OCI-LY1 (cell line): ENCODE data around the gene MAN2C1.

Source experiments
- H2AFZ ChIP-seq: fragments of 200-600 bp; sonication (generic), shearing (Covaris generic); 2 replicates; pipeline ENCODE4 v1.6.0; 2014; ENCODE audit warnings: antibody characterized with exemption, mild to moderate bottlenecking, low read length
- H3F3A ChIP-seq: fragments of 200-600 bp; sonication (generic), shearing (Covaris generic); 2 replicates; pipeline ENCODE4 v1.6.0; 2014; ENCODE audit warnings: mild to moderate bottlenecking, antibody characterized with exemption, low read length, moderate library complexity; ENCODE audit not compliant: insufficient read depth
- H3K27ac ChIP-seq: fragments of 200-600 bp; sonication (generic); 2 replicates; pipeline ENCODE4 v1.5.1; 2014; ENCODE audit warnings: low read length, mixed run types, mild to moderate bottlenecking, low read depth; ENCODE audit not compliant: poor library complexity, severe bottlenecking
- H3K27me3 ChIP-seq: fragments of 200-600 bp; sonication (generic); 2 replicates; pipeline ENCODE4 v1.6.0; 2014; ENCODE audit warnings: antibody characterized with exemption, mild to moderate bottlenecking, low read length, moderate library complexity; ENCODE audit not compliant: insufficient read depth
- H3K36me3 ChIP-seq: fragments of 200-600 bp; sonication (generic); 2 replicates; pipeline ENCODE4 v1.6.1; 2014; ENCODE audit warnings: mild to moderate bottlenecking, antibody characterized with exemption, low read length, moderate library complexity, mixed read lengths; ENCODE audit not compliant: insufficient read depth
- H3K4me1 ChIP-seq: fragments of 200-600 bp; sonication (generic); 2 replicates; pipeline ENCODE4 v1.5.1; 2014; ENCODE audit warnings: mild to moderate bottlenecking, low read length, moderate library complexity; ENCODE audit not compliant: insufficient read depth, severe bottlenecking
- H3K4me2 ChIP-seq: fragments of 200-600 bp; sonication (generic), shearing (Covaris generic); 2 replicates; pipeline ENCODE4 v1.6.1; 2014; ENCODE audit warnings: low read length
- H3K4me3 ChIP-seq: fragments of 200-600 bp; sonication (generic); 2 replicates; pipeline ENCODE4 v1.5.1; 2014; ENCODE audit warnings: low read length, low read depth, mild to moderate bottlenecking, mixed read lengths; ENCODE audit not compliant: poor library complexity, severe bottlenecking
- H3K79me2 ChIP-seq: fragments of 200-600 bp; shearing (Covaris generic); 2 replicates; pipeline ENCODE4 v1.6.1; 2016; ENCODE audit warnings: mixed run types, low read length, mixed read lengths; ENCODE audit not compliant: insufficient read depth
- H3K9ac ChIP-seq: fragments of 200-600 bp; sonication (generic), shearing (Covaris generic); 2 replicates; pipeline ENCODE4 v1.6.1; 2014; ENCODE audit warnings: mild to moderate bottlenecking, low read length, mixed read lengths
- H3K9me2 ChIP-seq: fragments of 200-600 bp; sonication (generic), shearing (Covaris generic); 2 replicates; pipeline ENCODE4 v1.6.1; 2014; ENCODE audit warnings: low read depth, mild to moderate bottlenecking, low read length, mixed read lengths
- H3K9me3 ChIP-seq: fragments of 200-600 bp; shearing (Covaris generic); 2 replicates; pipeline ENCODE4 v1.6.1; 2014; ENCODE audit warnings: low read length, mixed read lengths
- H4K20me1 ChIP-seq: fragments of 200-600 bp; sonication (generic), shearing (Covaris generic); 2 replicates; pipeline ENCODE4 v1.6.0; 2016; ENCODE audit warnings: mild to moderate bottlenecking, low read length; ENCODE audit not compliant: insufficient read depth
- CTCF ChIP-seq: fragments of 200-600 bp; sonication (generic), shearing (Covaris generic); IDR thresholded peaks from 2 replicates; pipeline ENCODE4 v1.5.1; 2017; ENCODE audit warnings: mild to moderate bottlenecking, antibody characterized with exemption, low read length, moderate library complexity, mixed read lengths
- EZH2 ChIP-seq: fragments of 200-600 bp; sonication (generic), shearing (Covaris generic); IDR thresholded peaks from 2 replicates; pipeline ENCODE4 v1.8.0; 2017; ENCODE audit warnings: borderline replicate concordance, mixed run types, mild to moderate bottlenecking, antibody characterized with exemption, low read length, moderate library complexity, mixed read lengths

The MAN2C1 gene

GRCh38 chr15:75407083-75407482 lies 38.7 kb upstream of the MAN2C1 start:
- TF ChIP-seq CTCF (no peak), EZH2 (no peak)
- Histone ChIP-seq H3K79me2 (no peaks in the 10 kb centered on the region), H3F3A (no peaks in the 10 kb centered on the region), H4K20me1 (no peaks in the 10 kb centered on the region), H3K4me1 (no peaks in the 10 kb centered on the region), H3K4me3 (no peak overlapping the region), H3K9ac (no peak overlapping the region), H3K36me3 (peaks cover 97% of the 10 kb centered on the region), H2AFZ (no peak overlapping the region), H3K27ac (no peak overlapping the region), H3K9me3 (no peaks in the 10 kb centered on the region), H3K27me3 (no peaks in the 10 kb centered on the region), H3K4me2 (no peak overlapping the region), H3K9me2 (no peaks in the 10 kb centered on the region)

GRCh38 chr15:75403892-75404291 lies 35.5 kb upstream of the MAN2C1 start:
- TF ChIP-seq CTCF (no peak), EZH2 (no peak)
- Histone ChIP-seq H3K4me3 (no peak overlapping the region), H3F3A (no peaks in the 10 kb centered on the region), H3K79me2 (no peaks in the 10 kb centered on the region), H3K4me1 (no peaks in the 10 kb centered on the region), H4K20me1 (no peaks in the 10 kb centered on the region), H3K9ac (no peak overlapping the region), H3K27ac (no peak overlapping the region), H3K4me2 (no peak overlapping the region), H3K36me3 (peaks cover 94% of the 10 kb centered on the region), H3K27me3 (no peaks in the 10 kb centered on the region), H2AFZ (no peak overlapping the region), H3K9me2 (no peaks in the 10 kb centered on the region), H3K9me3 (no peaks in the 10 kb centered on the region)

- Histone ChIP-seq H3K79me2 (no peaks in the 10 kb centered on the region), H3K9ac (no peak overlapping the region), H3K9me2 (no peaks in the 10 kb centered on the region), H3K36me3 (peaks cover 96% of the 10 kb centered on the region), H3K4me1 (no peaks in the 10 kb centered on the region), H3K4me2 (no peak overlapping the region), H4K20me1 (no peaks in the 10 kb centered on the region), H3K4me3 (no peak overlapping the region), H3K9me3 (no peaks in the 10 kb centered on the region), H3K27ac (no peak overlapping the region), H3F3A (no peaks in the 10 kb centered on the region), H2AFZ (no peak overlapping the region), H3K27me3 (no peaks in the 10 kb centered on the region)
- TF ChIP-seq CTCF (no peak), EZH2 (no peak)
These were observed 29.1 kb upstream of the MAN2C1 start for GRCh38 chr15:75397494-75397893.
